K562 (cell line): ENCODE measurements around the gene POLRMT. TPM values are rescaled to one million over a fixed set of nuclear protein-coding genes. Genes with fewer than 3 reads are reported as not detected.

ENCODE experiments used
- ATAC-seq: fragments of 200-7000 bp; cut with Tn5 transposase; 3 replicates; pipeline ENCODE4 v1.9.1; 2020; ENCODE audit warnings: moderate library complexity
- BruUV-seq: library from RNA; stranded (reverse); fragments of 400-500 nt; replicated peaks from 2 replicates; lab custom pipeline; 2021; lab: Mats Ljungman, UMichigan
- CTCF ChIA-PET: fragments of 300-600 bp; formaldehyde crosslinking; extraction: SDS; loops from one replicate; lab custom pipeline; 2021; ENCODE audit warnings: low intra/inter-chr PET ratio; lab: Yijun Ruan, JAX
- POLR2A ChIA-PET: fragments of 300-600, 350-650 bp; sonication (Branson Sonifier 250); formaldehyde crosslinking; extraction: SDS; loops from one replicate; lab custom pipeline; 2021; ENCODE audit warnings: antibody characterized with exemption, inconsistent platforms; lab: Yijun Ruan, JAX
- DNase-seq, 4 experiments: peaks; one replicate each; pipeline versions ENCODE4 v3.0.0 to v3.0.0-alpha.2; 2011 to 2018; ENCODE audit warnings: low spot score in 3 of 4, mixed read lengths in 3 of 4; ENCODE audit errors: extremely low read depth in 1 of 4
- FAIRE-seq: peaks from 2 replicates; lab custom pipeline; 2011; peaks lifted over from hg19 to GRCh38; lab: Jason Lieb, UNC
- H2AFZ ChIP-seq: 2 replicates; pipeline ENCODE4 v1.6.0; 2011; ENCODE audit warnings: low read depth, low read length, control low read depth, inconsistent platforms
- H3K27ac ChIP-seq: fragments of 200-600 bp; 3 replicates; pipeline ENCODE4 v1.8.0; 2011; ENCODE audit warnings: low read depth, mild to moderate bottlenecking, control low read depth, inconsistent platforms, low read length, moderate library complexity, mixed read lengths; ENCODE audit errors: extremely low read depth
- H3K27me3 ChIP-seq, 2 experiments: fragments of 300-600 bp in 1 of 2; 2 replicates in 1 of 2; 3 replicates in 1 of 2; pipeline versions ENCODE4 v1.6.0 to v1.8.0; 2011; ENCODE audit warnings: inconsistent platforms in 2 of 2, low read length in 2 of 2, mild to moderate bottlenecking in 1 of 2, mixed read lengths in 1 of 2, moderate library complexity in 1 of 2; ENCODE audit not compliant: control insufficient read depth in 2 of 2, insufficient read depth in 2 of 2
- H3K36me3 ChIP-seq: fragments of 300-600 bp; 3 replicates; pipeline ENCODE4 v1.8.0; 2011; ENCODE audit warnings: mild to moderate bottlenecking, low read length, inconsistent platforms; ENCODE audit not compliant: control insufficient read depth, insufficient read depth
- H3K4me1 ChIP-seq, 2 experiments: fragments of 200-600 bp in 1 of 2; replicated peaks in 1 of 2; 2 replicates in 1 of 2; 3 replicates in 1 of 2; pipeline versions ENCODE4 v1.5.1 to v1.8.0; 2011; ENCODE audit warnings: inconsistent platforms in 2 of 2, low read length in 2 of 2, mild to moderate bottlenecking in 1 of 2, mixed read lengths in 1 of 2, moderate library complexity in 1 of 2; ENCODE audit not compliant: control insufficient read depth in 2 of 2, insufficient read depth in 2 of 2
- H3K4me2 ChIP-seq: 2 replicates; pipeline ENCODE4 v1.6.1; 2011; ENCODE audit warnings: low read length, control low read depth, inconsistent platforms, mixed read lengths; ENCODE audit not compliant: insufficient read depth
- H3K4me3 ChIP-seq: fragments of 200-600 bp; sonication (generic), shearing (Covaris generic); 2 replicates; pipeline ENCODE4 v1.5.1; 2016; ENCODE audit warnings: control low read depth, inconsistent platforms
- H3K79me2 ChIP-seq: fragments of 200-600 bp; 3 replicates; pipeline ENCODE4 v1.8.0; 2011; ENCODE audit warnings: low read length, inconsistent platforms; ENCODE audit not compliant: control insufficient read depth, insufficient read depth
- H3K9ac ChIP-seq, 2 experiments: 2 replicates each; pipeline versions ENCODE4 v1.6.0 to v1.6.1; 2011; ENCODE audit warnings: low read depth in 2 of 2, low read length in 2 of 2, control low read depth in 1 of 2, inconsistent platforms in 1 of 2, mild to moderate bottlenecking in 1 of 2, mixed read lengths in 1 of 2; ENCODE audit not compliant: insufficient read depth in 1 of 2
- H3K9me1 ChIP-seq: one replicate; pipeline ENCODE4 v1.6.0; 2011; ENCODE audit warnings: inconsistent platforms, mild to moderate bottlenecking, low read length, moderate library complexity; ENCODE audit not compliant: control insufficient read depth, insufficient read depth
- H3K9me3 ChIP-seq: replicated peaks from 2 replicates; pipeline ENCODE4 v1.5.1; 2011; ENCODE audit warnings: low read depth, low read length, inconsistent platforms; ENCODE audit not compliant: control insufficient read depth, insufficient read depth
- H4K20me1 ChIP-seq: replicated peaks from 2 replicates; pipeline ENCODE4 v1.6.1; 2011; ENCODE audit warnings: low read length, inconsistent platforms, mixed read lengths; ENCODE audit not compliant: control insufficient read depth, insufficient read depth
- BCOR ChIP-seq: fragments of 450-650 bp; IDR thresholded peaks from 2 replicates; pipeline ENCODE4 v1.6.1; 2016
- CTBP1 ChIP-seq: fragments of 450-650 bp; IDR thresholded peaks from 2 replicates; pipeline ENCODE4 v1.6.1; 2016; ENCODE audit warnings: borderline replicate concordance
- GATAD2B ChIP-seq: fragments of 450-650 bp; IDR thresholded peaks from 2 replicates; pipeline ENCODE4 v1.6.1; 2017; ENCODE audit warnings: mild to moderate bottlenecking, borderline replicate concordance
- HMGN3 ChIP-seq: IDR thresholded peaks from 2 replicates; pipeline ENCODE4 v1.6.1; 2011; ENCODE audit warnings: borderline replicate concordance, low read depth, mild to moderate bottlenecking, mixed read lengths, low read length; ENCODE audit not compliant: insufficient read length; ENCODE audit errors: extremely low read depth
- MNT ChIP-seq, 2 experiments: fragments of 450-650 bp; conservative IDR thresholded peaks; 2 replicates each; pipeline ENCODE4 v1.6.1; 2017; ENCODE audit warnings: mild to moderate bottlenecking in 2 of 2, moderate library complexity in 2 of 2
- PHF8 ChIP-seq: fragments of 200-600 bp; sonication (generic); IDR thresholded peaks from 2 replicates; pipeline ENCODE4 v1.6.1; 2012; ENCODE audit warnings: mixed run types, mild to moderate bottlenecking, inconsistent platforms, low read length, moderate library complexity, borderline replicate concordance
- RB1 ChIP-seq: fragments of 450-650 bp; IDR thresholded peaks from 2 replicates; pipeline ENCODE4 v1.6.1; 2017; ENCODE audit warnings: low read depth, mild to moderate bottlenecking
- RBM14 ChIP-seq: fragments of 200-400 bp; formaldehyde crosslinking; IDR thresholded peaks from 2 replicates; pipeline ENCODE4 v1.6.1; 2018; ENCODE audit warnings: low read depth, mild to moderate bottlenecking, low read length, moderate library complexity, borderline replicate concordance; ENCODE audit not compliant: insufficient read depth
- SNAPC5 ChIP-seq: fragments of 250-450 bp; sonication (Bioruptor Pico); IDR thresholded peaks from 2 replicates; pipeline ENCODE4 v1.8.0; 2021; ENCODE audit warnings: moderate library complexity, mild to moderate bottlenecking, inconsistent platforms
- SRF ChIP-seq, 2 experiments: fragments of 250-450, 450-650 bp in 1 of 2; sonication (Bioruptor Pico) in 1 of 2; sonication (generic) in 1 of 2; formaldehyde crosslinking; IDR thresholded peaks; 2 replicates each; pipeline versions ENCODE4 v1.5.0 to v1.5.1; 2020 to 2022; ENCODE audit warnings: mild to moderate bottlenecking in 1 of 2, missing genetic modification reagents in 1 of 2
- TFE3 ChIP-seq: fragments of 450-650 bp; formaldehyde crosslinking; IDR thresholded peaks from 2 replicates; pipeline ENCODE4 v1.4.0; 2020; ENCODE audit warnings: mild to moderate bottlenecking, mixed read lengths
- TRIM25 ChIP-seq: fragments of 450-650 bp; IDR thresholded peaks from 2 replicates; pipeline ENCODE4 v1.7.0; 2016; ENCODE audit warnings: borderline replicate concordance
- ZNF589 ChIP-seq: fragments of 200-800 bp; sonication (Bioruptor generic); IDR thresholded peaks from 2 replicates; pipeline ENCODE4 v1.6.1; 2016; ENCODE audit warnings: low read depth, missing genetic modification characterization, missing compliant biosample characterization
- WGBS: fragments of 100-300 bp; shearing (Covaris generic); methylation state at CpG from one replicate; pipeline ENCODE4 v1.1.6; 2016; ENCODE audit warnings: low coverage, mixed read lengths; ENCODE audit not compliant: insufficient coverage; ENCODE audit errors: missing lambda C conversion rate; 5-methylcytosine and 5-hydroxymethylcytosine counted together
- in situ Hi-C: fragments of 300-500 bp; cut with MboI; formaldehyde crosslinking; loops from 4 replicates; pipeline ENCODE4 v1.15.0; 2018; ENCODE audit warnings: inconsistent platforms, mixed read lengths
- intact Hi-C: fragments of 100-400 bp; cut with micrococcal nuclease; formaldehyde crosslinking; loops from 2 replicates; pipeline ENCODE4 v1.14.2; 2022
- polyA plus RNA-seq, 8 experiments: library from polyadenylated mRNA; depleted of rRNA in 4 of 8; stranded (reverse) in 5 of 8; unstranded in 3 of 8; fragments of >200 nt; fragmentation: Nextera tagmentation in 2 of 8; fragmentation: Illumina TruSeq in 1 of 8; extraction: Ambion mirVana in 2 of 8; extraction: Trizol in 1 of 8; gene quantifications; 2 replicates each; pipeline versions ENCODE4 v1.2.1 to v1.2.3, GENCODE V29; 2011 to 2014; ENCODE audit warnings: inconsistent platforms in 1 of 8, missing spikeins in 1 of 8
- total RNA-seq, 7 experiments: library from RNA; depleted of rRNA in 6 of 7; stranded (reverse); fragments of >200 nt in 6 of 7; fragmentation: Illumina TruSeq in 2 of 7; extraction: Trizol in 2 of 7; gene quantifications; 2 replicates each; pipeline versions ENCODE4 v1.2.1 to v1.2.3, GENCODE V29; 2011 to 2021; ENCODE audit warnings: low replicate concordance in 1 of 7

Gene POLRMT
- total and polyA plus RNA-seq, 9 of the 15 experiments (the other 6 are each of a cell fraction or from before 2014, with no cell fraction given) = 30.3 to 144 (median 68.0) TPM

GRCh38 chr19:588741-589692 is 44.3 kb downstream of the POLRMT start:
- Histone ChIP-seq H3K36me3 (no peaks in the 10 kb centered on the region), H3K27ac (peak overlapping the region; percentile 47; the same call in 2 of the 3 replicates), H3K4me2 (peak overlapping the region; percentile 53), H3K4me1 (peaks cover 3 to 83% of the 10 kb centered on the region in 2 experiments; a peak in 3 of 5 replicates), H3K9me3 (no peaks in the 10 kb centered on the region), H3K4me3 (peak overlapping the region; percentile 34), H3K9me1 (no peaks in the 10 kb centered on the region), H2AFZ (no peak overlapping the region), H3K79me2 (no peaks in the 10 kb centered on the region), H3K27me3 (peaks cover 0 to 14% of the 10 kb centered on the region in 2 experiments; a peak in 2 of 5 replicates), H4K20me1 (peaks cover 20% of the 10 kb centered on the region), H3K9ac (peak overlapping the region in 1 of 2 experiments; percentile 83; a peak in 2 of 4 replicates)
- CTCF ChIA-PET = interaction anchor here (0.5 kb wide), 1 partner anchor 392 kb away, joined by 3 read pairs; no protein-coding TSS in a partner anchor
- WGBS = 18% methylated on average over 32 of the region's 54 CpGs
- DNase-seq (peak in 1 of 4 experiments; percentile 52), ATAC-seq (no peak), FAIRE-seq (no peak)
- intact Hi-C loops = loop anchor here (10.0 kb wide), 2 partner anchors 54 to 146 kb away; partner anchors contain the start of gene CDC34
- no TSS peak for BruUV-seq
- in situ Hi-C loops = no loop called here
- POLR2A ChIA-PET = interaction anchor here (0.9 kb wide), 1 partner anchor 14 kb away, joined by 4 read pairs; no protein-coding TSS in a partner anchor
- TF ChIP-seq TFE3 (CRISPR knock-in tag) (no peak), PHF8 (peak; percentile 23; the same call in 1 of the 2 replicates), ZNF589 (no peak), RBM14 (no peak), BCOR (0 out of 2 replicates have a peak, but pooled peaks have one; percentile 8), SRF (CRISPR knock-in tag; IDR thresholded peaks at IDR 0.05) (no peak), MNT (conservative IDR thresholded peaks at IDR 0.05) (no peak), HMGN3 (peak; percentile 0), GATAD2B (peak; percentile 51; the same call in 1 of the 2 replicates), SNAPC5 (CRISPR knock-in tag) (no peak), RB1 (peak; percentile 48; the same call in 1 of the 2 replicates), CTBP1 (0 out of 2 replicates have a peak, but pooled peaks have one; percentile 11), TRIM25 (no peak)
